CMK (cell line): ENCODE measurements around the gene RNF40.
"Not testable (repeated sequence)": the region's sequence is repeated elsewhere in the genome, so short reads cannot be mapped to it uniquely, and the experiment has no call there.

Experiments
- DNase-seq: peaks from one replicate; pipeline ENCODE4 v3.0.0-alpha.2; 2010; ENCODE audit warnings: low read depth

RNF40 gene

DNA sequence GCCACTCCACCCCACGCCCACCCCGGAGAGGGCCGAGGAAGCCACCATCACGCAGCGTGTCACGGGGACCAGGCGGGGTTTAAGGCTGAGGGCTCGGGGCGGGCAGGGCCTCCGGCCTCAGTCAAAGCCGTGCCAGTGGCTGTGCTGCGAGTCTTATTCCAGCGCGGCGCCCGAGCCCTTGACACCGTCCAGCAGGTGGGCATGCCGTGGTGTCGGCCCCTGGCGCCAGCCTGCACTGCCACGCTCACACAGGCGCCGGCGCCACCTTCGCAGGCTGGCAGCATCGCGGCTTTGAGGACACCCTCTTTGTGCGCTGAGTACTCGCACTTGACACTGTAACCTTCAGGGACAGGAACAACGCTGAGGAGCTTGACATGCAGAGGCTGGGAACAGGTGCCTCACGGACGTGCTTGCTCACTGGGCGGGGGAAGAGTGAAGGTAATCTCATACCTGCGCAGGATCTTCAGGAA, 58.9 kb downstream of the RNF40 start:
- DNase-seq: no peak

DNA sequence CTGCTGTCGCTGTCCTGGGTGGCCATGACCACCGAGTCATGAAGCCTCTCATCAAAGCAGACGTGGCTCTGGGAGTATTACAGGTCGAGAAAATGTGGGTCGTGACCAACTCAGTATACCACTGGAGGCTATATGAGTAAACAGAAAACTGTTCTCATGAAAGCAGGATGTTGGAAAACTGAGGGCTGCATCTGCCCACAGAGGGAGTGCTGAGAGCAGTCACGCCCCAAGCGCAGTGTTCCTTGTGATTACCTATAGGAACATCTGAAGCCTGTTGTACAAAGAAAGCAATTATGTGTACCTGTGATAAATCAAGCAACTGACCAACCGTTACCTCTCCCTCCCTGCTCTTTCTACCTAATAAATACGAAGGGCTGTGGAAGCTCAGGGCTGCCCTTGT, 59.3 kb downstream of the RNF40 start:
- DNase-seq: not testable (repeated sequence)

DNA sequence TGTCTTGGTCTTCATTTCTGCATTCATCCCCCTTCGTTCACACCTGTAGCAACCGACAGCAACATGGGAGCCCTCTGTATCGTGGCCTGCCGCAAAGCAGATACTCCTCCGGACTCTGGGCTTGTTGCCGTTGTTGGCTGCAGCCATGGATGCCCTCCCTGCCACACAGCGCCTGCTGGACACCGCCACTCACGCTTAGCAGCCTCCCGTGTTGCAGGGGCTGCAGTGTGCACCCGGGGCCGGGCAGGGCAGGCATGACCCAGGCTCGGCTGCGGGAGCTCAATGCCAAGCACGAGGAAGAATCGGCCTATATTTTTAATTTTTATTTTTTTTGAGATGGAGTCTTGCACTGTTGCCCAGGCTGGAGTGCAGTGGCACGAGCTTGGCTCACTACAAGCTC, 59.8 kb downstream of the RNF40 start:
- DNase-seq: no peak
